SIG-M5 treated with dmso at 0.1 percent for 504 hours (cell line): ENCODE data around the gene PTCD2.

Source experiments
- DNase-seq: peaks from one replicate; lab custom pipeline; 2025; ENCODE audit not compliant: unreplicated experiment; lab: John Stamatoyannopoulos, UW

The PTCD2 gene

GRCh38 chr5:72408603-72409002 lies 88.4 kb downstream of the PTCD2 start:
- no peak for DNase-seq

- DNase-seq, result no peak
Observed at GRCh38 chr5:72410688-72411295, 90.6 kb downstream of the PTCD2 start.

- DNase-seq, result no peak
Observed at GRCh38 chr5:72412283-72413055, 92.3 kb downstream of the PTCD2 start.

GRCh38 chr5:72415616-72416325 lies 95.6 kb downstream of the PTCD2 start:
- no peak for DNase-seq

GRCh38 chr5:72417333-72418062 lies 97.3 kb downstream of the PTCD2 start:
- DNase-seq, result no peak
